Activated T-helper 9 cell treated with anti-CD3 and anti-CD28 coated beads, Interleukin-2, amount 50 U/mL, for 16 hours (primary cell): ENCODE results near the gene IZUMO1.
"Not testable (repeated sequence)": the region's sequence is repeated elsewhere in the genome, so short reads cannot be mapped to it uniquely, and the experiment has no call there.

Source experiments
- DNase-seq: peaks from one replicate; pipeline ENCODE4 v3.0.0-alpha.2; 2020; ENCODE audit warnings: low read depth

IZUMO1 gene

GRCh38 chr19:48737360-48737998 lies 9.2 kb downstream of the IZUMO1 start:
- DNase-seq, result no peak

DNA sequence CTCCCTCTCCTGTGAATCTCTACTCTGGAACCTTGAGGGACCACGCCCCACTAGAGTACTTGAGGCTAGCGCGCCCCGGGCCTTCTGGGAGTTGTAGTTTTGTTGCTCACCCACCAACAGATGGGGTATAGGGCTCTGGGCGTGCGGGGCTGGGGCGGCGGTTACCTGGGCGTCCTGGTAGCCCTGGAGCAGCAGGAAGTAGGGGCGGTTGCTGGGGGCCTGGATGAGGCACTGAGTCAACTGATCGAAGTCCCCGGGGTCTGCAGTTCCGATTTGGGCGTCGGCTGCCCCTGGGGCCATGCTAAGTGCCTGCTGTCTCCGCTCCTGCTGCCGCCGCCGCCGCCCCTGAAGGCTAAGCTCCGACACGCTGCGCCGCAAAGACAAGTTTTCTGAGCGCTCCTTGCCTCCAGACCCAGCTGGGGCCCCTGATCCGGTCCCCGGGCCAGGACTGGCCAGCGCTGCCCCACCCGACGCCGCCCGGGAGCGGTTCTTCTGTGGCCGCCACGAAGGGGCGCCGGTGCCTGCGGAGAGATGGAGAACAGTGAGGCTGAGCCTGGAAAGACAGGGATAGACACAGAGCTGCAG lies 11.6 kb downstream of the IZUMO1 start:
- DNase-seq, result no peak

GRCh38 chr19:48734625-48735024 lies 12.1 kb downstream of the IZUMO1 start:
- DNase-seq, result no peak

- DNase-seq, result no peak
These were observed 15.3 kb downstream of the IZUMO1 start for GRCh38 chr19:48731452-48731851.

DNA sequence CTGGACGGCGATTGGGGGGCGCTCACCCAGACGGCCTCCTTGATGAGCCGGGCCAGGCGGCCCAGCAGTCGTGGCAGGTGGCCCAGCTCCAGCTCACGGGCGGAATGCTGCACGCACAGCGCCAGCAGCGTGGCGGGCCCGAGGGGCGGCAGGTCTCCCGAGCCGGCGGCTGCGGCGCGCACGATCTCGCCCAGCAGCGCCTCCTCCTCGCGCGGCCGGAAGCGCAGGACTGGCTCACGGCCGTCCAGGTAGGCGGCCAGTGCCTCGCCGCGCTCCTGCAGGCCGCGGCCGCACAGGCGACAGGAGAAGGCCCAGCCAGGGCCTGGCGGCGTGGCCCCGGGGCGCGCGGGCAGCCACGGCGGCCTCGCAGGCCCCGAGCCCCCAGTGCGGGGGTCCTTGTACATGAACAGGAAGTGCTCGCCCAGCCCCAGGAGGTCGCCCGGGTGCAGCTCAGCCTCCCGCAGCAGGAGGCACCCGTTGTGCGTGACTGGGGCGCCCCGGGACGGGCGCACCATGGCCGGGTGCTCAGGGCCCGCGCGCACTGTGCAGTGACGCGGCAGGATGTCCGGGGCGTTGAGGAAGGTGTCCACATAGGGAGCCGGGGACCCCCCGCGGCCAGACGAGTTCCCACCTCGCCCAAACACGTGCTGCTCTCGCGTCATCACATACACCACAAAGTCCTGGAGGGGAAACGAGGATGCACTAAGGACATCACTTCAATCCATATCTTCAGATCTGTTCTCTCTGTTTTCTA lies 17.6 kb downstream of the IZUMO1 start:
- no peak for DNase-seq

GRCh38 chr19:48726556-48726955 lies 20.2 kb downstream of the IZUMO1 start:
- no peak for DNase-seq

DNA sequence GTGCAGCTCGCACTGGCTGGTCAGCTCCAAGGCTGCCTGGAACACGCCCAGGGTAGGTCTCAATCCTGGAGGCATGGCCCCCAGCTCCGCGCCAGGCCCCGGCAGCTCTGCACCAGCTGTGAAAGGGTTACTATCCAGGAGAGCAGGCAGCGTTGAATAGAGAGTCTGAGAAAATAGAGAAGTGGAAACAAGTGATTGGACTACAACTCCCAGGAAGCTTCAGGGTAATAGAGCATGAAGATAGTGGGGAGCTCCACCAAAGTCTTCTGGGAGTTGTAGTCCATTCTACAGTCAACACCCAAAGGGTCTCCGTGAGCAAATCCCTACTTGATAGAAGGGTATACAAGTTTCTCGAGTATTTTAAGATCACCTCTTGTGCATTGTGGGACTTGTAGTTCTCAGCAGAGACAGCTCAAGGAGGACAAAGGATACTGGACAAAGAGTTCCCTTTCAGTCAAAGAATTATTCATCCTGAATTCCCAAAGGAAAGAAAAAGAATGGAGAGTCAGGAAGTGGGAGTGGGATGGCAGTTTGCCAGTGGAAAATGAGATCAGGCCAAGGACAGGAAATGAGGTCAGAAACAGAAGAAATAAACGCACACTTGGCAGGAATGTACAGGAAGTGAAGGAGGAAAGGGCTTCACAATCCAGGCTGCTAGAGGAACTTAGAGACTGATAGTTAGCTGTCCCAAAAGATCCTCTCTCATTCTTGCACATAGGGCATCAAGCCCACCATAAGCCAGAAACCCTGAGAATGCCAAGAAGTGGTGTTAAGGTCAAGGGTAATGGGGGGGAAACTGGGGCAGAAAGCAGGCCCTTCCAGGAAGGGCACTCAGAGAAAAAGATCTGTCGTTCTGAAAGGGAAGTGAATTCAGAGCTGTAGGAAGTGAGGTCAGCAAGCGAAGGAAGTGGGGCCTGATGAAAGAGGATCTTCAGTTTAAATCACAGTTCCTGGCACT lies 21.6 kb downstream of the IZUMO1 start:
- no peak for DNase-seq

DNA sequence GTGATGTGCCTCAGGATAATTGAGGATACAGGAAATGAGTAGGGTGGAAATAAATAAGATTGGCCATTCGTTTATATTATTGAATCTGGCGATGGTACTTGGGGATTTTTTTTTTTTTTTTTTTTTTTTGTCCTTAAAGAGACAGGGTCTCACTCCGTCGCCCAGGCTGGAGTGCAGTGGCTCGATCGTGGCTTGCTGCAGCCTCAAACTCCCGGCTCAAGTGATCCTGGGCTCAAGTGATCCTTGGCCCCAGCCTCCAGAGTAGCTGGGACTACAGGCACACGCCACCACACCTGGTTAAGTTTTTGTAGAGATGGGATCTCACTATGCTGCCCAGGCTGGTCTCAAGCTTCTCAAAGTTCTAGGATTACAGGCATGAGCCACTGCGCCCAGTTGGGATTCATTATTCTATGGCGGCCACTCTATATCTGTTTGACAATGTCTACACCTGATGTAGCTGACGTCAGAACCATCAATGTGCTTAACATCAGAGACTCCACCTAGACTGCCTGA lies 24.5 kb downstream of the IZUMO1 start:
- no peak for DNase-seq

DNA sequence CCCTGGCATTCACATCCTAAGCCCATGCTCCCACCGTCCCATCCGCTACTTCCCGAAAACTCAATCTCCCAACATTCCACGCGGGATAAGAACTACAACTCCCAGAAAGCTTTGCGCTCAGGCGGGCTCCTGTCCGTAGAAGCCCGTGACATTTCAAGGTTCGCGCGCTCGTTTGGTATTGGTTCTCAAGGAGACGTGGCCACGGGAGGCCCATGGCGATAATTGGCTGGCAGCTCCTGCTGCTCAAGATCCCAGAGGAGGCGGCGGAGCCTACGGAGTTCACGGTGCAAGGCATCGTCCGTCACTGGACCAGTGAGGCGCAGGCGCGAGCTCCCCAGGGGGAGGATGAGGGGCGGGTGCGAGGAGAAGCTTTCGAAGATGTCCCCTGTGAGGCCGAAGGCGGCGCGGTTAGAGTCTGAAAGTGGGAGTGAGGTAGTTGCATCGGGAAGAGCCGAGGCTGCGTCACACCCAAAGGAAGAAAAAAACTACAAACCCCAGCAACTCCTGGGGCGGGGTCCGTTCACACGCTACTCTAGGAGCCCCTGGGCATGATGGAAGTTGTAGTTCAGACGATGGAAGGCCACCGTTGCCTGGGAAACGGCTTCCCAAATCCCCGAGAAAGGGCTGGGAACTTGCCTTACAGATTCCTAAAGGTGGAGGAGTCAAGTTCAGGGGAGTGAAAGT lies 26.0 kb downstream of the IZUMO1 start:
- peak; percentile 83 for DNase-seq

DNA sequence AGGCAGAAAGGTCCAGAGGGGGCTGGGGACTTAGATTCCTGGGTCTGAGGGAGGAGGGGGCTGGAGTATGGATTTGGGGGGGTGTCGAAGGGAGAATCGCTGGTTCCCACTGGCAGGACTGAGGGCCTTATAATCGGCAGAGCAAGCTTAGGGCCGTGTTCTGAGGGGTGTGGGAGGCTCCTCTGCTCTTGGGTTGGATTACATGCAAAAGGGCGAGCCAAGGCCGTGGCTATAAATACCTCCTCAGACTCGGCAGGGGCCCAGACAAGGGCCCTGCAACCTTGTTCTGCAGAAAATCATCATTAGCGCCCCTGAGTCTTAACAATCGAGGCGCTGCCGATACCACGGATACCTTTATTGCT lies 26.5 kb downstream of the IZUMO1 start:
- no peak for DNase-seq

- DNase-seq, result no peak
These were observed 27.2 kb downstream of the IZUMO1 start, which contains the start of gene MAMSTR for GRCh38 chr19:48719263-48720171. MAMSTR (minus strand) TSS chr19:48719725; CDS start chr19:48719031, 694 bp downstream.

DNA sequence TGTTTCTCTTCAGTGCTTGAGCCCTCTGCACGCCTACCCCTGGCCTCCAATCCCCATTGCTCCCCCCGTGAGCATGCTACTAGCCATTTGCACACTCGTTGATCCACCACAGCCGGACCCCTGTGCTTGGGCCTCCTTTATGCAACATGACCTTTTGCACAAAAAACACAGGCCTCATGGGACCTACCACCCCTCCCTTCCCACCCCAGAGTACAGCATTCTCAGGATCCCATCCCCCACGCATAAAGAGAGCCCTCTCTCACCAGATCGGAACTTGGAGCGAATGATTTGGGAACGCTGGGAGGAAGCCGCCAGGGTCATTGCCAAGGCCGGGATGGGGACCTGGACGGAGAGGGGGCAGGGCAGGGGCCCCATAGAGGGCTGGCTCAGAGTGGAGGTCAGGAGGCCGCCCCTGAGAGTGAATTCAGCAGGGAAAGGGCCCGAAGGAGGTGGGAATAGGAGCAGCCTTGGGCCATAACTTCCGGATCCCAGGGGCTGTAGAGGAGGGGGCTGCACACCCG lies 27.9 kb downstream of the IZUMO1 start:
- no peak for DNase-seq

DNA sequence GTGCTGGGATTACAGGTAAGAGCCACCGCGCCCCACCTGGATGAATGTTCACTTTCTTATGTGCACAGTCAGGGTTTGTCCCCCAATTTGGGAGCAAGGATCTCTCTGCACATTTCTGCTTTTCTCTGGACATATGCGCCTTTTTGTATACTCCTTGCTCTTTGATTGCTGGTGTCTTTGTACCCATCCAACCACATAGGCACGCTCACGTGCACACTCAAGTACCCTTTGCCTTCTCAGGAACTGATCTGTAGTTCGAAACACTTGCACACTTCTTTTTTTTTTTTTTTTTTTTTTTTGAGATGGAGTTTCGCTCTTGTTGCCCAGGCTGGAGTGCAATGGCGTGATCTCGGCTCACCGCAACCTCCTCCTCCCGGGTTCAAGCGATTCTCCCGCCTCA lies 28.6 kb downstream of the IZUMO1 start:
- DNase-seq, result not testable (repeated sequence)

GRCh38 chr19:48716562-48717291 lies 30.0 kb downstream of the IZUMO1 start:
- DNase-seq, result no peak

DNA sequence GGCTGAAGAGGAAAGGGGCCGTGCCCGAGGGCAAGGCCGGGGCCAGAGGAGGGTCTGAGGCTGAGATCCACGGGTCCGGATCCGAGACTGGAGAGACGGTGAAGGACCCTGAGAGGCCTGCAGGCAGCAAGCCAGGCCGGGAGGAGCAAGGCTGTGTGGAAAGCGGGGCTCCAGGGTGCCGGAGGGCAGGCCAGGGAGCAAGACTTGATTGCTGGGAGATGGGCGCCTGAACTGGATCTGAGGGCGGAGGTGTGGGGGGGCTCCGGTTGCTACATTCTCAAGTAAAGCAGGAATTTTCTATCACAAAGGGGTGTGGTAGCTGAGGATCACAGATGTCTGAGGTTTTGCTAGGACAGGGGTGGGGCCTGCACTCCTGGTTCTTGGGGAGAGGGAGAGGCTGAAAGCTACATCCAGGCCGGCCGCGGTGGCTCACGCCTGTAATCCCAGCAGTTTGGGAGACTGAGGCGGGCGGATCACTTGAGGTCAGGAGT lies 31.0 kb downstream of the IZUMO1 start:
- no peak for DNase-seq

DNA sequence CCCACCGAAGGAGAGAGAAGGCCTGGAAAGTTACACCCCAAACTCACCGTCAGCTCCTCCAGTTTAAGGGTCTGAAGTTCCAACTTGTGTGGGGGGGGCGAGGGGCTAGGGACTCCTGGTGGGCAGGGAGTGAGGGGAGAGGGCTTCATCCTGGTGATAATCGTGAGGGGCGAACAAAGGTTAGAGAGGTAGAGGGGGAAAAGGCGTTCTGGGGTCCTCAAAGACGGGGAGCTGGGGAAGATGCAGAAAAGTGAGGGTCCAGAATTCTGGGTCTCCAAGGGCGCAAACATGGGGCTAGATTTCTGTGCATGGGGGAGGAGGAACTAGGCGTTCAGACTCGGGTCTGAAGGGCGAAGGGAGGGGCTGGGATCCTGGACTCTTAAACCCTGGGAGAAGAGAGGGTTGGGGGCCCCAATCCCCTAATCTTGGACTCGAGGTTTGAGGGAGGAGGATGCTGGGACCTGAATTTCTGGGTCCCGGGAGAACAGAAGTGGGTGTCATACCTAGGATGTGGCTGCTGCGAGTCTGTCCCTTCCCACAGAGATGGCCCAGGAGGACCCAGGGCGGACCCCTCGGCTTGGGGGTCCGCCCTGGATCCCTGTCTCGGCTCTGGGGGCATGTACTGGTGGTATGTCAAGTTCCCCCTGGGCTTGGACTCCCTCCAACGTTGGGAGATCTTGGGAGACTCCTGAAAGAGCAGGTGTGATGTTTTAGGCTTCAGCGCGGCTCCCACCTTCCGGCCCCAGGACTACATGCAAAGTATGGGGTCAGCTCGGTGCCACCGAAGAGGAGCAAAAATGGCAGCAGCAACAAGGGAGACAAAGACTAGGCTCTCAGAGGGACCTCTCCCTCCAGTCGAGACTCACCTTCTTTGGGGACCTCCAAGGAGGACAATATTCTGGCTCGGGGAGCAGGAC lies 31.7 kb downstream of the IZUMO1 start:
- no peak for DNase-seq

- DNase-seq, result peak; percentile 94
These were observed 32.6 kb downstream of the IZUMO1 start for GRCh38 chr19:48713864-48714755.
